SHP77 treated with DMSO at 0.1 percent for 48 hours (cell line): Measurements from ENCODE around the gene TPSB2.
"Not testable (repeated sequence)": the region's sequence is repeated elsewhere in the genome, so short reads cannot be mapped to it uniquely, and the experiment has no call there.

Experiments
- DNase-seq: peaks from one replicate; lab custom pipeline; 2025; lab: John Stamatoyannopoulos, UW

TPSB2 gene

DNA sequence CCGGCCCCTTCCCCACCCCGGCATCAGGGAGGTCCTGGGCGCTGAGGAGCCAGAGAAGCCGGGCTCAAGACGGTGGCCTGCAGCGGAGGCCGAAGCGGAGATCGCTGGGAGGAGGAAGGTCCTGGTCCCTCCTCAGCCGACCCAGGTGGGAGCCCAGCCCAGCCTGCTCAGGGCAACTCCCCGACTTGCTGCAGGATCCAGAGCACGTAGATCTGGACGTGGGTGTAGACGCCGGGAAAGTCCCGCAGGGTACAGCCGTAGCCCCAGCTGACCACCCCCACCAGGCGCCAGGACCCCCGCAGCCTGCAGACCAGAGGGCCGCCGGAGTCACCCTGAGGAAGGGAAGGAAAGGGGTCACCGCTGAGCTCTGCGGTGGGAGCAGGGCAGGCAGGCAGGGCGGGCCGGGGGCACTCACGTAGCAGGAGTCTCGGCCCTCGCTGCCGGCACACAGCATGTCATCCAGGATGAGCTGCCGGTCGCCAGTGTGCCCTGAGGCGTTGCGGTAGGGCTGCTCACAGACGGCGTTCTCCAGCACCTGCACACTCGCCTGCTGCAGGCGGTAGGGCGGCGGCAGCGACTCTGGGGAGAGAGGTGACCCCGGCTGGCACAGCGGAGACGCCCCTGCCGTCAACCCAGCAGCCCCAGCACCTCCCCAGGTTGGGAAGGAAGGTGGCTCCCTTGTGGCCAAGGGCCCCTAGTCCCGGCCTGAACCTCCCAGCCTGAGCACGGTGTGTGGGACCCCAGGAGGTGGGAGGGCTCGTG is 31.3 kb upstream of the TPSB2 start:
- DNase-seq: no peak

DNA sequence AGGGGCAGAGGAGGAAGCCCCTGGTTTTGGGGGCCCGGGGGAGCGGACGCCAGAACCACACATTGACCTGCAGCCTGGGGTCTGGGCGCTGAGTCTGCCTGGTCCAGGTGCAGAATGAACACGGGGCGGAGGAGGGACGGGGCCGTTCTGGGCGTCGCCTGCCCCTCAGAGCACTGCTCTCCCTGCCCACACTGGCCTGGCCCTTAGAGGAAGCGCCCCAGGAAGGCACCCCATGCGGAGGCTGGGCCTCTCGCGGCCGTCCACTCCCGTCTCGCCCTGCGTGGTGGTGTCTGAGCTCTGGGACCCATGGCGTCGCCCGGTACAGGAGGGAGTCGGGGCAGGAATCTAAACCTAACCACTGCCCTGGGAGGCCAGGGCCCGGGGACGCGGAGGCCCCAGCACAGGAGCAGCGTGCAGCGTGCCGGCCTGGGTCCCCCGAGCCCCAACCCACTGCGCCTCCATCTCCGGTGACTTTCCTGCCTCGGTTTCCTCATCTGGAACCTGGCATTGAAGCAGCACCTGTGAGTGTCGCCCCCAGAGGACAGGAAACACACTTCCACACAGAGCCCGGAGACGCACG is 30.2 kb upstream of the TPSB2 start:
- DNase-seq: no peak

DNA sequence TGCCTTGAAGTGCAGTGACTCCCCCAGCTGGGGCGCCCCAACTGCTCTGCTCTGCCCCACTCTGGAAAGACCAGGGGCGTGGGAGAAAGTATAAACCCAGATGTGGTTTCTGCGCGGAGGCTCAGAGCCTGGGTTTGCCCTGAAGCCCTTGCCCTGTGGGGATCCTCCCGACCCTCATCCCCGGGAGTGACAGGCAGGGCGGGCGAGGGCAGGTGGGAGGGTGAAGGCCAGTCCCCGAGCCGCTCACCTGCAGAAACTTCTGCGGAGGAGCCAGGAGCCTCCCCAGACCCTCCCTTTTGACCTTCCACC is 29.7 kb upstream of the TPSB2 start:
- no peak for DNase-seq

DNA sequence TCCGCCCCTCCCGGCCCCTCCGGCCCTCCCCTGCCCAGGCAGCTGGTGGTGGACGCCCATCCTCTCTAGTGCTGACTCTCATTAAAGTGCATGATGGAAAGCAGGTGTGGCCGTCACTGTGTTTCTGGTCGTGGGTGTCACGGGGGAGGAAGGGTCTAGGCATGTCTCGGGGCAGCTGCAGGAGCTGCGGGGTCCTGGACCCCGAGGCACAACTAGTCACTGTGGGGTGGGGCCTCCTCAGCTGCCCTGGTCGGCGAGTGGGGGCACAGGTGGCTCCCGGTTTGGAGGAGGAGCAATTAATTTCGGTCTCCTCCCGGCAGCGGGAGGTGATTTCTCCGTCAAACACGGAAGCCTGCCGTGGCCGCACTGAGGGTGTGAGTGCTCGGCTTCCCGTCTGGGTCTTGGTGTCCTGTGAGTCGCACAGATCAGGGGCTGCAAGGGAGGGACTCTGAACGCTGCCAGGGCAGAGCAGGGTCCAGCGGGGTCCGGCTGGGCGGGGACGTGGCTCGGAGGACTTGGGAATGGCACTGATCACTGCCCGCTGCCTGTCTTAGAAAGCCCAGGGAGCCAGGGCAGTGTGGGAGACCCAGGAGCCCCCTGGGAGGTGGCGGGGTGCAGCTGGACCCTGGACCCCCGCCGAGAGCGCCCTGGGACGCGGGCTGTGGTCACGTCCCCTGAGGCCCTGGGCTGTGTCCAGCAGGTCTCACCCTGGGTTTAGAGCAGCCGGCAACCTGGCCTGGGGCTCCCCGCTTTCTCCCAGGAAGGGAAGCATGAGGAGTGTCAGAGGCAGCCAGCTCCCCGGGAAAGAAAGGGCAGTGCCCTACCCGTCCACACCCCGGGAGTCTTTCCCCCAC is 29.1 kb upstream of the TPSB2 start:
- DNase-seq: no peak

DNA sequence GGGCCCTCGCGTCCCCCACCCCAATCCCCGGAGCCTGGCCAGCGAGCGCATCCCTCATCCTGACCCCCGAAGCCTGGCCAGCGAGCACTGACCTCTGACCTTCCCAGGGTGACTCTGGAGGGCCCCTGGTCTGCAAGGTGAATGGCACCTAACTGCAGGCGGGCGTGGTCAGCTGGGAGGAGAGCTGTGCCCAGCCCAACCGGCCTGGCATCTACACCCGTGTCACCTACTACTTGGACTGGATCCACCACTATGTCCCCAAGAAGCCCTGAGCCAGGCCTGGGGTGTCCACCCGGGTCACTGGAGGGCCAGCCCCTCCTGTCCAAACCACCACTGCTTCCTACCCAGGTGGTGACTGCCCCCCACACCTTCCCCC is 28.2 kb upstream of the TPSB2 start:
- no peak for DNase-seq

DNA sequence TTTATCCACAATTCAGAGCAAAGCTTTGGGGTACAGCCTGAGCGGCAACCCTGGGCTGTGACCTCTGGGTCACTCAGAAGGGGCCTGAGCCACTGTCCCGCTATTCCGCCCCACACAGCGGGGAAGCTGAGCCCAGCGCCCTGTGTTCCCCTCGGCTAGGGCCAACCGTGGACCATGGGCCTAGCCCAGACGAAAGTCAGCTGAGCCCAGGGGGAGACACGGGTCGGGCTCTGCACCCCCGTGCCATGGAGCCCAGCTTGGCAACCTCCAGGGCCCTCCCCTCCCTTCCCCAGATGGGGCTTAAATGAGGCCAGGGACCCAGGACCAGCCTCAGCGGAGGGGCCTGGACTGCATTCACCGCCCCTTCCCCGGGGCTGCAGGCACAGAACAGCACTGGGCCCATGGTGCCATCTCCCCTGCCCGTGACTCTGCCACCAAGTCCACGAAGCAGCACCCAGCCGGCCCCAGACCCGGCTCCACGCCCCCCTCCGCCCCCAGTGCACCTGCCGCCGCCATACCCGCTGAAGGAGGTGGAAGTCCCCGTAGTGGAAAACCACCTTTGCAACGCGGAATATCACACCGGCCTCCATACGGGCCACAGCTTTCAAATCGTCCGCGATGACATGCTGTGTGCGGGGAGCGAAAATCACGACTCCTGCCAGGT is 27.7 kb upstream of the TPSB2 start:
- no peak for DNase-seq

DNA sequence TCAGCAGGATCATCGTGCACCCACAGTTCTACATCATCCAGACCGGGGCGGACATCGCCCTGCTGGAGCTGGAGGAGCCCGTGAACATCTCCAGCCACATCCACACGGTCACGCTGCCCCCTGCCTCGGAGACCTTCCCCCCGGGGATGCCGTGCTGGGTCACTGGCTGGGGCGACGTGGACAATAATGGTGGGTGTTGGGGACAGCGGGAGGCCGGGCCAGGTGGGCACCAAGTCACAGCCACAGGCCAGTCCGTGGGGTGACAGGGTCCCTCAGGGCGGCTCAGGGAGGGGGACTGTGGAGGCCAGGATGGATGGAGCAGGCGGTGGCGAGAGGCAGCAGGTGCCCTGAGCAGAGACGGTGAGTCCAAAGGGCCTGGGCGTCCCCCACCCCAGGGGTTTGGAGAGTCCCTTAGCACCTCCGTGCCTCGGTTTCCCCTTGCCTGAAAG is 26.9 kb upstream of the TPSB2 start:
- DNase-seq: no peak

DNA sequence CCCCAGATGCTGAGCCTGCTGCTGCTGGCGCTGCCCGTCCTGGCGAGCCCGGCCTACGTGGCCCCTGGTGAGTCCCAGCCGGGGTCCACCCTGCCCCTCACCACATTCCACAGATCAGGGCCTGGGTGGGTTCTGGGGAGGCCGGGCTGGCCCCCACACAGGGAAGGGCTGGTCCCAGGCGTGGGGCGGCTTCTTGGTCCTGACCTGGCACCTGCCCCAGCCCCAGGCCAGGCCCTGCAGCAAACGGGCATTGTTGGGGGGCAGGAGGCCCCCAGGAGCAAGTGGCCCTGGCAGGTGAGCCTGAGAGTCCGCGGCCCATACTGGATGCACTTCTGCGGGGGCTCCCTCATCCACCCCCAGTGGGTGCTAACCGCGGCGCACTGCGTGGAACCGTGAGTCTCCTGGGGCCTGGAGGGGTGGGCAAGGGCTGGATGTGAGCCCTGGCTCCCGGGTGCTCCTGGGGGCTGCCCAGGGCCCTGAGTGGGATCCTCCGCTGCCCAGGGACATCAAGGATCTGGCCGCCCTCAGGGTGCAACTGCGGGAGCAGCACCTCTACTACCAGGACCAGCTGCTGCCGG is 26.4 kb upstream of the TPSB2 start:
- not testable (repeated sequence) for DNase-seq

DNA sequence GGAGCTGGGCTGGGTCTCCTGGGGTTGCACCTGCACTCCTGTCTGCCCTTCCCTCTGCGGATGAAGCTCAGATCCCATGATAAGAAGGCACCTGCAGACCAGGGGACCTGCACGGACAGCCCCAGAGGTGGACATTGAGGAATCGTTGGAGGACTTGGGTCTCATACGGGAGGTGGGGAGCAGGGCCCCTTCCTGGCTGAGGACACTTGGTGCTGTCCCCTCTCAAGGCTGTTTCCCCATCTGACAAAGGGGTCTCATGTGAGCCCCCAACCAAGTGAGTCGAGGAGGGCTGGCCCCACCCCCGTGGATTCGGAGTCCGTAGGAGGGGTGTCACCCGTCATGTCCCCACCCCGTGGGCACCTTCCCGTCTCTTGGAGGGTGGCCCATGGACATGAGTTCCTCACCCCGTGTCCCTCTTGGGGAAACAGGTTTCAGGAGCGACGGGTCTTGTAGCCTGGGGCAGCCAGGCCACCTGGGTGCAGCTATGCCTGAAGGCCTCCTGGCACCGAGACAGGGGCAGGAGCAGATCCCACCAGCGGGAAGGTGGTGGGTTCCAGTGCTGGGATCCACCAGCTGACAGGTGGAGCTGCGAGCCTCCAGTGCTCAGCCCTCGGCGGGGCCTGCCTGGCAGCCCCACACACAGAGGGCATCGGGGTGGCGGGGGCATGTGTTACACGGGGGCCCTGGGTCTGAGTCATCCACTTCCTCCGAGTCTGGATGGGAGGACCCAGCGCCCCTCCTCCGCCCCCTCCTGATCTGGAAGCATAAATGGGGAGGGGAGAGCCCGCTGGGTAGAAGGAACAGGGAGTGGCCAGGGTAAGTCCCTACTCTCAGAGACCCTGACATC is 25.5 kb upstream of the TPSB2 start, which contains the start of gene TPSD1:
Gene TPSD1 (plus strand): TSS at position 794 of the 847 bp plus-strand sequence. CDS start 212 bp downstream, outside the sequence.
- not testable (repeated sequence) for DNase-seq

DNA sequence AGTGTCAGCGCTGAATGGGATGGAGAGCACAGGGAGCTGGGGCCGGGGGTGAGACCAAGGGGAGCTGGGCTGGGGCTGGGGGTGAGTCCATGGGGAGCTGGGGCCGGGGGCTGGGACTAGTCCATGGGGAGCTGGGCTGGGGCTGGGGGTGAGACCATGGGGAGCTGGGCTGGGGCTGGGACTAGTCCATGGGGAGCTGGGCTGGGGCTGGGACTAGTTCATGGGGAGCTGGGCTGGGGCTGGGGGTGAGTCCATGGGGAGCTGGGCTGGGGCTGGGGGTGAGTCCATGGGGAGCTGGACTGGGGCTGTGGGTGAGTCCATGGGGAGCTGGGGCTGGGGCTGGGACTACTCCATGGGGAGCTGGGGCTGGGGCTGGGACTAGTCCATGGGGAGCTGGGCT is 24.8 kb upstream of the TPSB2 start:
- DNase-seq: not testable (repeated sequence)

DNA sequence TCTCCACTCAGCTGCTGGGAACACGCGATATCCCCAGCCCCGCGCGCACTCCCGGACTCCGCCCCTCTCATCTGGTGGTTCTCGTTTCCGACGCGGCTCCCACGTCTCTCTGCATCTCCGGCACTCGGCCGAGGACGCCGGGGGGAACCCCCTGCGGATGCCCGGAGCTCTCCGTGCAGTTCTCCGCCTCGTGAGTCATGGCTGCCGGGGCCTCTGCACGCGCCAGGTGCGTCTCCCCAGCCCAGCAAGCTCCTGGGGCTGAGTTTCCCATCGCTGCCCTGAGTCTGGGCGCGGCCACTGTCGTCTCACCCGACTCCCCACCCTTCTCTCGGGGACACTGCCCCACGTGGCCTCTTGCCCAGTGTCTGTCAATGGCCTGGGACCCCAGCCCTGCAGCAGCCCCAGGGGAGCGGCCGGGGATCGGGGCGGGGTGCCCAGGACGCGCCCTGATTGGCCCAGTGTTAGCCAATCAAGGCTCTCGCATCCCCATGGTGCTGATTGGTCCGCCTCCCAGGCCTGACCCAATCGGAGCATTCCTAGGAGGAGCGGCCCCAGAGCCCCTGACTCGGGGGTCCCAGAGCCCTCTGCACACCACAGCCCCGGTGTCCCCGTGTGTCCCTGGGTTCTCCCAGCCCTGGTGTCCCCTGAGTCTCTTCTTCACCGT is 23.8 kb upstream of the TPSB2 start:
- DNase-seq: not testable (repeated sequence)

DNA sequence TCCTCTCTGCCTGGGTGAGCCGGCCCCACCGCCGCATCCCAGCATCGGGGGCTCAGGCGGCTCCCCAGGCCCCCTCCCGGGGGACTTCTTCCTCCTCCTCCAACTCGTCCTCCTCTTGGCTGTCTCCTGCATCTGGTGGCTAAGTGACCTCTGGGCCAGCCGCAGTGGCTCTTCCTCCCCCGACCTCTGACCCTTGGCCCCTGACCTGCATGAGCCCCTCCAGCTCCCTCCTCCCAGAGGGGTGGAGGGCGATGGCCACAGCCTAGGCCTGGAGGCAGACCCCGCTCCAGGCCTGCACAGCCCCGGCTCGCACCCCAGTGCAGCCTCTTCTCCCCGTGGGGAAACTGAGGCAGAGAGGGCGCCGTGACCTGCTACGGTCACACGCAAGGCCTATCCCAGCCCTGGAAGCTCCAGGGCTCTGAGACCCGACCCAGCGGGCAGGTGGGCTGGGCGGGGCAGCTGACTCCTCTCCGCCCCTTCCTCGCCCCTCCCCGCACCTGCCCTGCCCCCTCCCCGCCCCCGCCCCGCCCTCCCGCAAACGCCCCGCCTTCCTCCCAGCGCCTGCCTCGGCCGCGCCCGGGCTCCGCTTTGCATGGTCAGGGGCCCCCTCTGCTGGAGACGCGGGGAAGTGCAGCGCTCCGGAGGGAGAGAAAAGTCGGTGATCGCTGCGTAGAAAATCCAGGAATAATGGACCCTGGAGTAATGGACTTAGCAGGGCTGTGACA is 19.2 kb upstream of the TPSB2 start:
- DNase-seq: not testable (repeated sequence)

DNA sequence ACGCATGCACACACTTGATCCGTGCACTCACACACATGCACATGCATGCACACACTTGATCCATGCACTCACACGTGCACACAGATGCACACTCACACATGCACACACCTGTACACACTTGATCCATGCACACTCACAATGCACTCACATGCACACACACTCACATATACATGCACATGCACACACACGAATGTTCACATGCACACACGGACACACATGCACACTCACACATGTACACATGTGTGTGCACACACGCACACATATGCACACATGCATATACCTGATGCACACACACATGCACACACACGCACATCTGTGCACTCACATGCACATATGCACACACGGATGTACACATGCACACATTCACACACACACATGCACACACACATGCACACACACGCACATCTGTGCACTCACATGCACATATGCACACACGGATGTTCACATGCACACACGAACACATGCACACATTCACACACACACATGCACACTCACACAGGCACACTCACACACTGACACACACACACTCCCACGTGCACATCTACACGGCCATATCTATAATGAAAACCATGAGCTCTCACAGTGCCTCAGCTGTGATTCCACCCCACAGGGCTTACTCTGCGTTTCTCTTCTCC is 18.0 kb upstream of the TPSB2 start:
- not testable (repeated sequence) for DNase-seq

DNA sequence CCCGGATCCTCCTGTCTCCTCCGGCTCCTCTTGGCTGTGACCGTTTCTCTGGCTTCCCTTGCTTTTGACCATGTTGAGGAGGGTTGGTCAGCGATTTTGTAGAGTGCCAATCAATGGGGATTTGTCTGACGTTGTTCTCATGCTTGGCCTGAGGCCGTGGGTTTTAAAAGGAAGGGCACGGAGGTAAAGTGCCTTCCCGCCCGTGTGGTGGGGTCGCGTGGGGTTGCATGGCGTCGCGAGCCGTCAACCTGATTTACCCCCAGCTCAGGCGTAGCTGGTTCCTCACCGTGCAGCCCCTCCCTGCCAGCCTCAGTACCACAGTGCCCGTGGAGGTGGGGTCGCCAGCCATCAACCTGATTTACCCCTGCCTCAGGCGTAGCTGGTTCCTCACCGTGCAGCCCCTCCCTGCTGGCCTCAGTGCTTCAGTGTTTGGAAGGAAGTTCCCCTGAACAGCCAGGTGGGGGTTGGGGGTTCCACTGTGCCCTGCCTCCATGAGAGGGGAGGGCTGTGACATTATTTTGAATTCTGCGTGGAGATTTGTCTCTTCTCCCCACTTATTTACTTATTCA is 15.6 kb upstream of the TPSB2 start:
- DNase-seq: no peak

DNA sequence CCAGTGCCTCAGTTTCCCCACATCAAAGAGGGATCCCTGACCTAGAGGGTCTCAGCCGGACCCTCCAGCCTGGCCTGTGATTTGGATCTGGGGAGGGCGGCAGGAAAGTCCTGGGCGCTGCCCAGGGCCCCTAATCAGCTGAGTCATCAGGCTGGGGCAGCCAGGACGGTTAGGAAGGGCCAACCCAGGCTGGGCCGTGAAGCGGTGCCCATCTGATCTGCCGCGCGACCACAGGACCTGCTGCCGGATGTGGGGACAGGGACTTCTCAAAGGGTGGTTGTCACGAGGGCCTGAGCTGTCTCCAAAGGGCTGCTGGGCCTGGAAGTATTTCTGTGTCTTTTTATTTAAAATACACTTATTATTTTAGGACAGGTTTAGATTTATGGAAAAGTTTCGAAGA is 14.9 kb upstream of the TPSB2 start:
- DNase-seq: no peak

DNA sequence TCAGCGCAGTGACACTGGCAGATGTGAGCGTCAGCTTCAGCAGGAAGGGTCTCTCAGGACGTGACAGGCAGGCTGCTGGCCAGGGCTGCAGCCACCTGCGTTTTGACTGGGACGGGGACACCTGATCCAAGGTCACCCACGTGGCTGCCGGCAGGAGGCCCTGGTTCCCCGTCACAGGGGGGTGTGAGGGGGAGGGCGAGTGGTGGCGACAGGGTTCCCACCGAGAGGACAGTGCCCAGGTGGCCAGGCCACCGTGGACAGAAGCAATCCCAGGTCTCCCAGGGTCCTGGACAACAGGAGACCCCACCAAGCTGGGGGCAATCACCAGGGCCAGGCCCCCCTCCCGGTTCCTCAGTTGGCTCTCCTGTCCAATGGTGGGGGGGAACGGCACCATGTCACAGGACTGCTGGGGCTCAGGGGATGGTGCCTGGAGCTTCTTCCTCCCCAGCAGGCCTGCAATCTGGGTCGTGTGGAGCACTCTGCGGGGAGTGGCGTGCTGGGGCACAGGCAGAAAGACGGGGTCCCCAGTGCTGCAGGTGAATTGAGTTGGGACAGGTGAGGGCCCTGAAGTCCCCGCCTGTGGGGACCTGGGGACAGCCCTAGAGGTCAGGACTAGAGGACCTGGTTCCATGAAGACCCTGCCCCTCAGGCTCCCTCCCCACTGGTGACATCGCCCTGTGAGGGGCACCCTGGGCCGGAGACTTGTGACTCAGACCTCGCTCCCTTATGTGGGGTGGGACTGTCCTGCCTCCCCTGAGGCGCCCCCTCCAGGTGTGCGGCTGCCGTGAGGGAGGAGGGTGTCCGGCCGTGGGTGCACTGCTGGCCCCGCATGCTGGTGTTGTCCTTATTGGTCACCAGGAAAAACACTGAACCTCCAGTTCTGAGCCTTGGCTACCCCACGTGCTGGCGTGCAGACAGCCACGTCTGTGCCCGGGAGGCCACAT is 14.2 kb upstream of the TPSB2 start:
- DNase-seq: not testable (repeated sequence)

DNA sequence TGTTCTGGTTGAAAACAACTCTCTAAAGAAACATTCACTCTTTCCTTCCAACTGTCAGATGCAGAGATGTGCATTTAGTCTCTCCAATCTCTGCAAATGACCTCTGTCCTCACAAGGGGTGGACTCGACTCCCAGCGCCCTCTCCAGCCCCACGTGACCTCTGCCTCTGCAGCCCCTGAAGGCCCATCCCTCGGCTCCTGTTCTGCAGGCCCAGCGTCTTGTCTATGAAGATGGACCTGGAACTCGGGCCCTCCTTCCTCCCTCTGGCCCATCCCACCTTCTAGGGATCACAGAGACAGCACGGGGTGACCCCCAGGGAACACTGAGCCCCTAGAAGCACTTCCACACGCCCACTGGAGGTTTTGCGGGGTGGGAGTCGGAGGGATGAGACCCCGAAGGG is 13.4 kb upstream of the TPSB2 start:
- DNase-seq: not testable (repeated sequence)

DNA sequence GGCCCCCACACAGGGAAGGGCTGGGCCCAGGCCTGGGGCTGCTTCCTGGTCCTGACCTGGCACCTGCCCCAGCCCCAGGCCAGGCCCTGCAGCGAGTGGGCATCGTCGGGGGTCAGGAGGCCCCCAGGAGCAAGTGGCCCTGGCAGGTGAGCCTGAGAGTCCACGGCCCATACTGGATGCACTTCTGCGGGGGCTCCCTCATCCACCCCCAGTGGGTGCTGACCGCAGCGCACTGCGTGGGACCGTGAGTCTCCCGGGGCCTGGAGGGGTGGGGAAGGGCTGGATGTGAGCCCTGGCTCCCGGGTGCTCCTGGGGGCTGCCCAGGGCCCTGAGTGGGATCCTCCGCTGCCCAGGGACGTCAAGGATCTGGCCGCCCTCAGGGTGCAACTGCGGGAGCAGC is 11.1 kb upstream of the TPSB2 start:
- not testable (repeated sequence) for DNase-seq
